ENCODE results near the gene IL17RE. TPM values are rescaled to one million over a fixed set of nuclear protein-coding genes. Genes with fewer than 3 reads are reported as not detected.

IL17RE gene
- total and polyA plus RNA-seq, 9 of the 15 experiments (the other 6 are each of a cell fraction or from before 2014, with no cell fraction given), result 0.32 to 1.9 (median 0.51) TPM; not detected in 4

DNA sequence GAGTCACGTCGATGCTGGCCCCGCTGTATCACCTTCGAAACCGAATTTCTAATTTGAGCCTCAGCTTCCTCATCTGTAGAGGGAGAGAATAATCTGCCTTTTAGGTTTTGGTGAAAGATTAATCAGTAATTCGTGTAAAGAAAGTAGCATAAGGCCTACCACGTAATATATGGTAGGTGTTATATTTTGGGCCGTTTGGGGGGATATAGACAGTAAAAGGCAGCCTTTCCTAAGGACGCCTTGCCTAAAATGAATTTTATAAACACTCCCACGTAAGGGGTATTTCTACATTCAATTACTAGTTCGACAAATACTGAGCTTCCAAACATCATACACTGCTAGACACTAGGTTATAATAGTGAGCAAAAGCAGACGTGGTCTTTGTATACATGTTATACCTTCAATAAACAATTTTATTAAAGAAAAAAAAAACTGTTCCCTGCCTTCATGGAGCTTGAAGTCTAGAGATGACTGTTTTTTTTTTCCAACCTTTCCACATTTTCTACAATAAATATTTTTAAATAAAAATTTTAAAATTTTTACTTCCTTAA, 11.5 kb upstream of the IL17RE start:
- H3K4me1 ChIP-seq (replicated peaks in 1 of 2; ENCODE audit: control insufficient read depth in 2 of 2, insufficient read depth in 2 of 2, low read length in 2 of 2), result peaks cover 16 to 17% of the 10 kb centered on the region in 2 experiments
- in situ Hi-C loops (cut with MboI) (no loop called here), intact Hi-C loops (cut with micrococcal nuclease) (no loop called here)
- no peaks in the 10 kb centered on the region for H3K9me3 ChIP-seq (replicated peaks; ENCODE audit: control insufficient read depth, insufficient read depth, low read depth, low read length)
- no TSS peak for BruUV-seq (replicated peaks)
- H3K9ac ChIP-seq (ENCODE audit: insufficient read depth in 1 of 2, low read depth in 2 of 2, low read length in 2 of 2), result peak overlapping the region; percentile 98 to 100
- peak overlapping the region; percentile 91 for H3K4me2 ChIP-seq (ENCODE audit: insufficient read depth, low read length)
- no peak; the same call in 2 of the 3 replicates for ATAC-seq
- H3K79me2 ChIP-seq (ENCODE audit: control insufficient read depth, insufficient read depth, low read length), result peaks cover 38% of the 10 kb centered on the region
- DNase-seq (ENCODE audit: extremely low read depth in 1 of 4, low spot score in 3 of 4), result no peak
- WGBS (ENCODE audit: insufficient coverage, low coverage, missing lambda C conversion rate), result 3% methylated on average over 12 of the region's 12 CpGs
- ChIA-PET POLR2A (interaction anchor here (0.6 to 3.4 kb wide), 7 partner anchors 11 to 47 kb away, joined by 3 to 33 read pairs (median 6); partner anchors contain the start of genes CIDEC, IL17RE and RPUSD3), CTCF (ENCODE audit: low intra/inter-chr PET ratio) (interaction anchor here (1.2 kb wide), 1 partner anchor 136 kb away, joined by 3 read pairs; no protein-coding TSS in a partner anchor)
- peaks cover 7% of the 10 kb centered on the region for H3K9me1 ChIP-seq (ENCODE audit: control insufficient read depth, insufficient read depth, low read length)
- H3K27ac ChIP-seq (ENCODE audit: extremely low read depth, low read depth, low read length), result peak overlapping the region; percentile 98
- H3K27me3 ChIP-seq (ENCODE audit: control insufficient read depth in 2 of 2, insufficient read depth in 2 of 2, low read length in 2 of 2), result no peaks in the 10 kb centered on the region
- H2AFZ ChIP-seq (ENCODE audit: low read depth, low read length), result peak overlapping the region; percentile 97
- no peaks in the 10 kb centered on the region for H4K20me1 ChIP-seq (replicated peaks; ENCODE audit: control insufficient read depth, insufficient read depth, low read length)
- peak overlapping the region; percentile 76 for H3K4me3 ChIP-seq
- FAIRE-seq, result no peak
- peaks cover 32% of the 10 kb centered on the region for H3K36me3 ChIP-seq (ENCODE audit: control insufficient read depth, insufficient read depth, low read length)
- TF ChIP-seq STAT6 (CRISPR knock-in tag; IDR thresholded peaks at IDR 0.05) (no peak), CHD1 (IDR thresholded peaks at IDR 0.05; ENCODE audit: low read length) (peak; percentile 27), GATAD2A (IDR thresholded peaks at IDR 0.05) (0 out of 2 replicates have a peak, but pooled peaks have one; percentile 33), GABPB1 (CRISPR knock-in tag; IDR thresholded peaks at IDR 0.05) (no peak), HDAC6 (IDR thresholded peaks at IDR 0.05; ENCODE audit: low read depth, low read length) (no peak), TRIM24 (IDR thresholded peaks at IDR 0.05) (peak; percentile 34 to 57; a peak in 3 of 4 replicates), ZFP36 (IDR thresholded peaks at IDR 0.05; ENCODE audit: low read depth, low read length, partially characterized antibody) (no peak), ZNF232 (CRISPR knock-in tag; IDR thresholded peaks at IDR 0.05) (peak; percentile 60; the same call in 1 of the 2 replicates), ZNF644 (tag; IDR thresholded peaks at IDR 0.05; ENCODE audit: low read depth) (no peak), COPS2 (conservative IDR thresholded peaks at IDR 0.05) (no peak), IRF2 (CRISPR knock-in tag; IDR thresholded peaks at IDR 0.05) (no peak), YBX1 (IDR thresholded peaks at IDR 0.05) (no peak), NFATC3 (IDR thresholded peaks at IDR 0.05) (no peak), BHLHE40 (IDR thresholded peaks at IDR 0.05; ENCODE audit: low read length) (no peak), ZNF146 (CRISPR knock-in tag; IDR thresholded peaks at IDR 0.05; ENCODE audit: unreplicated experiment) (peak; percentile 1), BACH1 (tag; IDR thresholded peaks at IDR 0.05) (no peak), TEAD2 (tag; IDR thresholded peaks at IDR 0.05) (no peak), ZKSCAN3 (CRISPR knock-in tag; IDR thresholded peaks at IDR 0.05) (no peak), ETV6 (IDR thresholded peaks at IDR 0.05; ENCODE audit: borderline replicate concordance in 1 of 2, low read depth in 2 of 2, low read length in 1 of 2) (no peak), ETV6 (CRISPR knock-in tag; IDR thresholded peaks at IDR 0.05; ENCODE audit: borderline replicate concordance) (peak; percentile 41; the same call in 1 of the 2 replicates), ADNP (tag; IDR thresholded peaks at IDR 0.05) (peak; percentile 49; the same call in 1 of the 2 replicates), MCM5 (IDR thresholded peaks at IDR 0.05; ENCODE audit: low read depth) (no peak)

Data from K562 (cell line).